IMR-90 (cell line): Measurements from ENCODE around the gene LRRC61. TPM values are rescaled to one million over a fixed set of nuclear protein-coding genes. Genes with fewer than 3 reads are reported as not detected.

Experiments used
- ATAC-seq: fragments of 200-7000 bp; cut with Tn5 transposase; 2 replicates; pipeline ENCODE4 v1.9.1; 2020; ENCODE audit warnings: low read depth, mild to moderate bottlenecking, moderate library complexity
- BruUV-seq: library from RNA; stranded (reverse); fragments of 400-500 nt; replicated peaks from 2 replicates; lab custom pipeline; 2021; lab: Mats Ljungman, UMichigan
- CTCF ChIA-PET: fragments of 300-600 bp; formaldehyde crosslinking; extraction: SDS; loops from one replicate; lab custom pipeline; 2021; ENCODE audit warnings: antibody characterized with exemption; lab: Yijun Ruan, JAX
- POLR2A ChIA-PET: fragments of 300-600 bp; sonication (Branson Sonifier 250); formaldehyde crosslinking; loops from one replicate; lab custom pipeline; 2022; ENCODE audit warnings: antibody characterized with exemption; ENCODE audit not compliant: unreplicated experiment; lab: Charles Lee
- DNase-seq: peaks from one replicate; pipeline ENCODE4 v3.0.0; 2013
- H2AFZ ChIP-seq: replicated peaks from 2 replicates; pipeline ENCODE3; 2013; ENCODE audit warnings: low read length, mild to moderate bottlenecking; ENCODE audit not compliant: poor library complexity
- H2AK5ac ChIP-seq: 2 replicates; pipeline ENCODE4 v1.6.1; 2013; ENCODE audit warnings: low read depth, low read length, inconsistent platforms
- H2AK9ac ChIP-seq: replicated peaks from 2 replicates; pipeline ENCODE3; 2013; ENCODE audit warnings: mild to moderate bottlenecking, low read depth, low read length, moderate library complexity; ENCODE audit not compliant: poor library complexity
- H2BK120ac ChIP-seq: 2 replicates; pipeline ENCODE4 v1.6.1; 2013; ENCODE audit warnings: low read depth, low read length, inconsistent platforms
- H2BK15ac ChIP-seq: 3 replicates; pipeline ENCODE4 v1.6.1; 2013; ENCODE audit warnings: low read depth, low read length, inconsistent platforms
- H2BK20ac ChIP-seq: 2 replicates; pipeline ENCODE4 v1.6.1; 2013; ENCODE audit warnings: low read depth, mild to moderate bottlenecking, inconsistent platforms, low read length, moderate library complexity
- H2BK5ac ChIP-seq: 2 replicates; pipeline ENCODE4 v1.6.1; 2013; ENCODE audit warnings: mild to moderate bottlenecking, low read depth, low read length, inconsistent platforms; ENCODE audit not compliant: poor library complexity, severe bottlenecking
- H3K14ac ChIP-seq: replicated peaks from 2 replicates; pipeline ENCODE4 v1.6.1; 2013; ENCODE audit warnings: low read depth, low read length, inconsistent platforms
- H3K18ac ChIP-seq: 2 replicates; pipeline ENCODE4 v1.6.1; 2013; ENCODE audit warnings: low read depth, low read length, control low read depth
- H3K23ac ChIP-seq: 2 replicates; pipeline ENCODE4 v1.6.1; 2013; ENCODE audit warnings: low read depth, low read length, inconsistent platforms
- H3K27ac ChIP-seq: 2 replicates; pipeline ENCODE4 v1.5.1; 2013; ENCODE audit warnings: mild to moderate bottlenecking, control low read depth, low read length; ENCODE audit not compliant: insufficient read depth
- H3K27me3 ChIP-seq: 2 replicates; pipeline ENCODE4 v1.6.1; 2013; ENCODE audit warnings: low read length; ENCODE audit not compliant: control insufficient read depth, insufficient read depth
- H3K36me3 ChIP-seq: 2 replicates; pipeline ENCODE4 v1.6.1; 2013; ENCODE audit warnings: low read length, mixed read lengths; ENCODE audit not compliant: control insufficient read depth, insufficient read depth
- H3K4ac ChIP-seq: 2 replicates; pipeline ENCODE4 v1.6.1; 2013; ENCODE audit warnings: low read depth, low read length, inconsistent platforms
- H3K4me1 ChIP-seq: 2 replicates; pipeline ENCODE4 v1.6.1; 2013; ENCODE audit warnings: low read length, mixed read lengths; ENCODE audit not compliant: control insufficient read depth, insufficient read depth
- H3K4me2 ChIP-seq: 2 replicates; pipeline ENCODE4 v1.6.1; 2013; ENCODE audit warnings: low read depth, mild to moderate bottlenecking, control low read depth, low read length, moderate library complexity
- H3K4me3 ChIP-seq: 2 replicates; pipeline ENCODE4 v1.5.1; 2013; ENCODE audit warnings: low read depth, mild to moderate bottlenecking, control low read depth, low read length, moderate library complexity; ENCODE audit not compliant: insufficient read depth
- H3K56ac ChIP-seq: 2 replicates; pipeline ENCODE4 v1.6.1; 2013; ENCODE audit warnings: low read length, inconsistent platforms; ENCODE audit not compliant: insufficient read depth; ENCODE audit errors: extremely low read depth
- H3K79me1 ChIP-seq, 2 experiments: 2 replicates each; pipeline ENCODE4 v1.6.1; 2013; ENCODE audit warnings: low read length in 2 of 2, inconsistent platforms in 1 of 2, low read depth in 1 of 2
- H3K9ac ChIP-seq: 2 replicates; pipeline ENCODE4 v1.6.1; 2013; ENCODE audit warnings: low read depth, low read length, control low read depth
- H3K9me1 ChIP-seq: 2 replicates; pipeline ENCODE4 v1.6.1; 2013; ENCODE audit warnings: low read length, inconsistent platforms; ENCODE audit not compliant: insufficient read depth
- H3K9me3 ChIP-seq: 2 replicates; pipeline ENCODE4 v1.6.1; 2013; ENCODE audit warnings: low read length; ENCODE audit not compliant: control insufficient read depth, insufficient read depth
- H4K20me1 ChIP-seq: 2 replicates; pipeline ENCODE4 v1.6.1; 2013; ENCODE audit warnings: low read length, inconsistent platforms; ENCODE audit not compliant: insufficient read depth
- H4K5ac ChIP-seq: 2 replicates; pipeline ENCODE4 v1.6.1; 2013; ENCODE audit warnings: mild to moderate bottlenecking, low read depth, low read length, control low read depth
- H4K8ac ChIP-seq, 2 experiments: 2 replicates each; pipeline ENCODE4 v1.6.1; 2013; ENCODE audit warnings: low read depth in 2 of 2, low read length in 2 of 2, control low read depth in 1 of 2, inconsistent platforms in 1 of 2
- H4K91ac ChIP-seq: 2 replicates; pipeline ENCODE4 v1.6.1; 2013; ENCODE audit warnings: low read depth, low read length, inconsistent platforms; ENCODE audit not compliant: insufficient read depth
- BHLHE40 ChIP-seq: fragments of 150-350 bp; IDR thresholded peaks from 2 replicates; pipeline ENCODE4 v1.6.1; 2016; ENCODE audit warnings: mild to moderate bottlenecking, low read depth, low read length
- CEBPB ChIP-seq: IDR thresholded peaks from 2 replicates; pipeline ENCODE4 v1.6.1; 2012; ENCODE audit warnings: low read depth, low read length, improper control_type of control experiment
- CHD1 ChIP-seq: IDR thresholded peaks from 2 replicates; pipeline ENCODE4 v1.6.1; 2012; ENCODE audit warnings: low read depth, low read length, improper control_type of control experiment
- CTCF ChIP-seq: conservative IDR thresholded peaks from 2 replicates; pipeline ENCODE4 v1.5.1; 2012; ENCODE audit warnings: mild to moderate bottlenecking, low read depth, low read length, improper control_type of control experiment
- ELK1 ChIP-seq: fragments of 150-350 bp; IDR thresholded peaks from 2 replicates; pipeline ENCODE4 v1.6.1; 2016; ENCODE audit warnings: low read depth, mild to moderate bottlenecking, low read length, moderate library complexity, borderline replicate concordance
- FOS ChIP-seq: fragments of 150-350 bp; IDR thresholded peaks from 2 replicates; pipeline ENCODE4 v1.6.1; 2016; ENCODE audit warnings: low read depth, low read length
- MAFK ChIP-seq: IDR thresholded peaks from 2 replicates; pipeline ENCODE4 v1.6.1; 2012; ENCODE audit warnings: low read depth, low read length, improper control_type of control experiment
- MAZ ChIP-seq: IDR thresholded peaks from 2 replicates; pipeline ENCODE4 v1.6.1; 2012; ENCODE audit warnings: low read depth, mild to moderate bottlenecking, low read length, improper control_type of control experiment, moderate library complexity, borderline replicate concordance
- MXI1 ChIP-seq: IDR thresholded peaks from 2 replicates; pipeline ENCODE4 v1.6.1; 2012; ENCODE audit warnings: low read depth, mild to moderate bottlenecking, low read length, moderate library complexity, borderline replicate concordance
- NFE2L2 ChIP-seq: fragments of 150-350 bp; IDR thresholded peaks from 2 replicates; pipeline ENCODE4 v1.6.1; 2016; ENCODE audit warnings: low read depth, mild to moderate bottlenecking, low read length
- POLR2A ChIP-seq: IDR thresholded peaks from 2 replicates; pipeline ENCODE4 v1.6.1; 2012; ENCODE audit warnings: mild to moderate bottlenecking, low read depth, low read length
- RAD21 ChIP-seq: IDR thresholded peaks from 2 replicates; pipeline ENCODE4 v1.6.1; 2012; ENCODE audit warnings: low read length, improper control_type of control experiment
- RCOR1 ChIP-seq: IDR thresholded peaks from 2 replicates; pipeline ENCODE4 v1.6.1; 2012; ENCODE audit warnings: mild to moderate bottlenecking, low read length, improper control_type of control experiment; ENCODE audit not compliant: insufficient replicate concordance
- RFX5 ChIP-seq: IDR thresholded peaks from 2 replicates; pipeline ENCODE4 v1.8.0; 2012; ENCODE audit warnings: low read depth, mild to moderate bottlenecking, low read length, moderate library complexity
- SMC3 ChIP-seq: fragments of 150-350 bp; IDR thresholded peaks from 2 replicates; pipeline ENCODE4 v1.6.1; 2016; ENCODE audit warnings: low read depth, mild to moderate bottlenecking, antibody characterized with exemption, low read length, moderate library complexity
- WGBS, 2 experiments: methylation state at CpG; one replicate each; pipeline versions ENCODE4 v1.1.5 to v1.1.7; 2013; ENCODE audit warnings: missing lambda C conversion rate in 2 of 2; ENCODE audit not compliant: insufficient read length in 1 of 2; ENCODE audit errors: extremely low coverage in 2 of 2; 5-methylcytosine and 5-hydroxymethylcytosine counted together
- dilution Hi-C: fragments of 300-500 bp; cut with HindIII; formaldehyde crosslinking; loops from one replicate; pipeline ENCODE4 v1.14.3; 2018; ENCODE audit warnings: low sequenced_read_pairs; ENCODE audit not compliant: unreplicated experiment
- in situ Hi-C: fragments of 300-500 bp; cut with MboI; formaldehyde crosslinking; loops from 3 replicates; pipeline ENCODE4 v1.14.3; 2019; ENCODE audit warnings: low sequenced_read_pairs, inconsistent platforms, mixed read lengths
- intact Hi-C: fragments of 100-400 bp; cut with micrococcal nuclease; formaldehyde crosslinking; loops from 2 replicates; pipeline ENCODE4 v1.10.0; 2022
- polyA plus RNA-seq, 3 experiments: library from polyadenylated mRNA; depleted of rRNA; stranded (reverse); fragments of >200 nt; gene quantifications; 2 replicates each; pipeline ENCODE4 v1.2.3, GENCODE V29; 2012; ENCODE audit warnings: low replicate concordance in 1 of 3
- total RNA-seq: library from RNA; depleted of rRNA; stranded (reverse); fragments of >200 nt; gene quantifications from 2 replicates; pipeline ENCODE4 v1.2.3, GENCODE V29; 2012
- TF ChIP-seq, protein P1 (sequence below): fragments of 150-350 bp; IDR thresholded peaks from 2 replicates; pipeline ENCODE4 v1.6.1; 2017; ENCODE audit warnings: mild to moderate bottlenecking, antibody characterized with exemption, low read length, low read depth

Gene LRRC61
- total and polyA plus RNA-seq, 2 of the 4 experiments (the other 2 are of a cell fraction): 0.07 TPM; not detected in 1

DNA sequence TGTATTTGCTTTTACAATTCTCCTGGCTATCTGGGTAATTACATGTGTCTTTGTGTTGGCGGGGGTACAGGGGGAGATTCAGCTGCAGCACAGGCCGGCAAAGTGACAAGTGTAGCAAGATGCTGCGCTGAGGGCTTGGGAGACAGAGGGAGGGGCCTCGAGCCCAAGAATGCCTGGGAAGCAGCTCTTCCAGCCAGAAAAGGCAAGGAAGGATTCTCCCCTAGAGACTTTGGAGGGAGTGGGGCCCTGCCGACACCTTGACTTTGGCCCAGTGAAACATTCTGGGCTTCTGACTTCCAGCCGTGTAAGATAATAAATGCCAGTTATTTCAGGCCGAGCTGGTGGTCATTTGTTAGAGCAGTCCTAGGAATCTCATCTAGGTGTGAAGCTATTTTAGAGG is 38.2 kb downstream of the LRRC61 start:
- H3K4me2 ChIP-seq: no peak overlapping the region
- no peak overlapping the region for H3K27ac ChIP-seq
- intact Hi-C loops (no loop called here), dilution Hi-C loops (no loop called here), in situ Hi-C loops (no loop called here)
- H3K36me3 ChIP-seq: no peaks in the 10 kb centered on the region
- no peak overlapping the region for H2BK15ac ChIP-seq
- BruUV-seq: no TSS peak
- H2AFZ ChIP-seq: no peak overlapping the region
- H2BK20ac ChIP-seq: no peak overlapping the region
- no peak overlapping the region for H2BK5ac ChIP-seq
- H4K5ac ChIP-seq: no peak overlapping the region
- H2AK9ac ChIP-seq: no peak overlapping the region
- no peaks in the 10 kb centered on the region for H3K79me1 ChIP-seq
- DNase-seq: no peak
- WGBS, 2 experiments: 17% methylated on average over 2 of the region's 7 CpGs; no CpG with 5 or more reads in 1 of the 2 experiments
- H3K9ac ChIP-seq: no peak overlapping the region
- H4K91ac ChIP-seq: no peak overlapping the region
- no peak overlapping the region for H3K4me3 ChIP-seq
- ChIA-PET POLR2A (no interaction called here), CTCF (no interaction called here)
- H3K4me1 ChIP-seq: no peaks in the 10 kb centered on the region
- H3K27me3 ChIP-seq: peaks cover 2% of the 10 kb centered on the region; the same call in 1 of the 2 replicates
- no peak overlapping the region for H4K8ac ChIP-seq
- no peak overlapping the region for H2AK5ac ChIP-seq
- no peak overlapping the region for H3K4ac ChIP-seq
- no peak overlapping the region for H3K14ac ChIP-seq
- H3K23ac ChIP-seq: no peak overlapping the region
- TF ChIP-seq RFX5: no peak
- no peak for TF ChIP-seq NFE2L2
- TF ChIP-seq CTCF: no peak
- no peak for TF ChIP-seq MXI1
- no peak for TF ChIP-seq RAD21
- no peak for TF ChIP-seq RCOR1
- TF ChIP-seq FOS: no peak
- TF ChIP-seq, protein P1, sequence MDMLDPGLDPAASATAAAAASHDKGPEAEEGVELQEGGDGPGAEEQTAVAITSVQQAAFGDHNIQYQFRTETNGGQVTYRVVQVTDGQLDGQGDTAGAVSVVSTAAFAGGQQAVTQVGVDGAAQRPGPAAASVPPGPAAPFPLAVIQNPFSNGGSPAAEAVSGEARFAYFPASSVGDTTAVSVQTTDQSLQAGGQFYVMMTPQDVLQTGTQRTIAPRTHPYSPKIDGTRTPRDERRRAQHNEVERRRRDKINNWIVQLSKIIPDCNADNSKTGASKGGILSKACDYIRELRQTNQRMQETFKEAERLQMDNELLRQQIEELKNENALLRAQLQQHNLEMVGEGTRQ: no peak
- TF ChIP-seq ELK1: no peak
- no peak for TF ChIP-seq MAZ
- no peak for TF ChIP-seq MAFK
- TF ChIP-seq BHLHE40: no peak
- no peak for TF ChIP-seq CHD1
- no peak for TF ChIP-seq POLR2A
- TF ChIP-seq CEBPB: no peak
- TF ChIP-seq SMC3: no peak
- no peak overlapping the region for H2BK120ac ChIP-seq
- H4K20me1 ChIP-seq: no peaks in the 10 kb centered on the region
- no peaks in the 10 kb centered on the region for H3K9me3 ChIP-seq
- no peak overlapping the region for H3K18ac ChIP-seq
- no peaks in the 10 kb centered on the region; the same call in 1 of the 2 replicates for H3K9me1 ChIP-seq
- ATAC-seq: no peak
- H3K56ac ChIP-seq: no peak overlapping the region
